ENCODE data around the gene PI4K2A.

PI4K2A gene

GRCh38 chr10:97707134-97707861, 66.8 kb downstream of the PI4K2A start:
- no peak overlapping the region for H3K27ac ChIP-seq (ENCODE audit: low read length)
- H3K4me3 ChIP-seq (ENCODE audit: low read length): no peak overlapping the region
- H3K36me3 ChIP-seq (replicated peaks; ENCODE audit: low read depth, low read length): no peaks in the 10 kb centered on the region
- H3K4me2 ChIP-seq (ENCODE audit: low read length): no peak overlapping the region
- no peaks in the 10 kb centered on the region for H4K20me1 ChIP-seq (ENCODE audit: insufficient read depth, low read length)
- H2AFZ ChIP-seq (ENCODE audit: low read depth, low read length): no peak overlapping the region
- H3K79me2 ChIP-seq (ENCODE audit: low read length): no peaks in the 10 kb centered on the region
- H3K4me1 ChIP-seq (ENCODE audit: low read length): no peaks in the 10 kb centered on the region
- H3K9me3 ChIP-seq (ENCODE audit: insufficient read depth, low read length): no peaks in the 10 kb centered on the region
- no peak overlapping the region for H3K9ac ChIP-seq (ENCODE audit: low read length)
- H3K27me3 ChIP-seq (ENCODE audit: low read depth, low read length): no peaks in the 10 kb centered on the region
- TF ChIP-seq, protein P1, sequence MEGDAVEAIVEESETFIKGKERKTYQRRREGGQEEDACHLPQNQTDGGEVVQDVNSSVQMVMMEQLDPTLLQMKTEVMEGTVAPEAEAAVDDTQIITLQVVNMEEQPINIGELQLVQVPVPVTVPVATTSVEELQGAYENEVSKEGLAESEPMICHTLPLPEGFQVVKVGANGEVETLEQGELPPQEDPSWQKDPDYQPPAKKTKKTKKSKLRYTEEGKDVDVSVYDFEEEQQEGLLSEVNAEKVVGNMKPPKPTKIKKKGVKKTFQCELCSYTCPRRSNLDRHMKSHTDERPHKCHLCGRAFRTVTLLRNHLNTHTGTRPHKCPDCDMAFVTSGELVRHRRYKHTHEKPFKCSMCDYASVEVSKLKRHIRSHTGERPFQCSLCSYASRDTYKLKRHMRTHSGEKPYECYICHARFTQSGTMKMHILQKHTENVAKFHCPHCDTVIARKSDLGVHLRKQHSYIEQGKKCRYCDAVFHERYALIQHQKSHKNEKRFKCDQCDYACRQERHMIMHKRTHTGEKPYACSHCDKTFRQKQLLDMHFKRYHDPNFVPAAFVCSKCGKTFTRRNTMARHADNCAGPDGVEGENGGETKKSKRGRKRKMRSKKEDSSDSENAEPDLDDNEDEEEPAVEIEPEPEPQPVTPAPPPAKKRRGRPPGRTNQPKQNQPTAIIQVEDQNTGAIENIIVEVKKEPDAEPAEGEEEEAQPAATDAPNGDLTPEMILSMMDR (IDR thresholded peaks at IDR 0.05; ENCODE audit: low read depth, low read length): no peak
- TF ChIP-seq EZH2phosphoT487 (IDR thresholded peaks at IDR 0.05; ENCODE audit: low read depth): no peak

- Histone ChIP-seq H3K4me1 (ENCODE audit: low read length) (no peaks in the 10 kb centered on the region; the same call in 1 of the 2 replicates), H3K9ac (ENCODE audit: low read length) (no peak overlapping the region), H3K9me3 (ENCODE audit: insufficient read depth, low read length) (no peaks in the 10 kb centered on the region), H3K27me3 (ENCODE audit: low read depth, low read length) (no peaks in the 10 kb centered on the region), H2AFZ (ENCODE audit: low read depth, low read length) (no peak overlapping the region), H4K20me1 (ENCODE audit: insufficient read depth, low read length) (no peaks in the 10 kb centered on the region), H3K27ac (ENCODE audit: low read length) (no peak overlapping the region), H3K4me3 (ENCODE audit: low read length) (no peak overlapping the region), H3K4me2 (ENCODE audit: low read length) (no peak overlapping the region), H3K36me3 (replicated peaks; ENCODE audit: low read depth, low read length) (no peaks in the 10 kb centered on the region), H3K79me2 (ENCODE audit: low read length) (no peaks in the 10 kb centered on the region)
- TF ChIP-seq EZH2phosphoT487 (IDR thresholded peaks at IDR 0.05; ENCODE audit: low read depth): no peak
- TF ChIP-seq, protein P1 (IDR thresholded peaks at IDR 0.05; ENCODE audit: low read depth, low read length): no peak
These were observed 67.7 kb downstream of the PI4K2A start for GRCh38 chr10:97708167-97708566.

- H3K27ac ChIP-seq (ENCODE audit: low read length): no peak overlapping the region
- H3K27me3 ChIP-seq (ENCODE audit: low read depth, low read length): no peaks in the 10 kb centered on the region
- no peaks in the 10 kb centered on the region for H4K20me1 ChIP-seq (ENCODE audit: insufficient read depth, low read length)
- no peaks in the 10 kb centered on the region; the same call in 1 of the 2 replicates for H3K4me1 ChIP-seq (ENCODE audit: low read length)
- H3K9me3 ChIP-seq (ENCODE audit: insufficient read depth, low read length): no peaks in the 10 kb centered on the region
- H3K79me2 ChIP-seq (ENCODE audit: low read length): no peaks in the 10 kb centered on the region
- no peak overlapping the region for H2AFZ ChIP-seq (ENCODE audit: low read depth, low read length)
- H3K4me3 ChIP-seq (ENCODE audit: low read length): no peak overlapping the region
- H3K36me3 ChIP-seq (replicated peaks; ENCODE audit: low read depth, low read length): no peaks in the 10 kb centered on the region
- TF ChIP-seq, protein P1 (IDR thresholded peaks at IDR 0.05; ENCODE audit: low read depth, low read length): peak; percentile 67
- TF ChIP-seq EZH2phosphoT487 (IDR thresholded peaks at IDR 0.05; ENCODE audit: low read depth): no peak
- H3K9ac ChIP-seq (ENCODE audit: low read length): no peak overlapping the region
- H3K4me2 ChIP-seq (ENCODE audit: low read length): no peak overlapping the region
These were observed 68.8 kb downstream of the PI4K2A start for GRCh38 chr10:97708976-97709946.
